Endothelial cell (in vitro differentiated cells): ENCODE measurements around the gene CTNND2. TPM values are rescaled to one million over a fixed set of nuclear protein-coding genes. Genes with fewer than 3 reads are reported as not detected.

Experiments
- DNase-seq: peaks from one replicate; pipeline ENCODE4 v3.0.0; 2021; ENCODE audit warnings: low spot score
- H3K27ac Mint-ChIP-seq: one replicate; pipeline ENCODE4 v1.8.0; 2021; ENCODE audit warnings: mixed read lengths, inconsistent platforms; ENCODE audit not compliant: unreplicated experiment
- H3K27me3 Mint-ChIP-seq: one replicate; pipeline ENCODE4 v1.8.0; 2021; ENCODE audit warnings: mild to moderate bottlenecking, moderate library complexity, mixed read lengths, inconsistent platforms; ENCODE audit not compliant: unreplicated experiment
- H3K36me3 Mint-ChIP-seq: one replicate; pipeline ENCODE4 v1.8.0; 2021; ENCODE audit warnings: mild to moderate bottlenecking, low read depth, mixed read lengths, inconsistent platforms; ENCODE audit not compliant: unreplicated experiment
- H3K4me1 Mint-ChIP-seq: one replicate; pipeline ENCODE4 v1.8.0; 2021; ENCODE audit warnings: mild to moderate bottlenecking, mixed read lengths, inconsistent platforms; ENCODE audit not compliant: unreplicated experiment
- H3K4me3 Mint-ChIP-seq: one replicate; pipeline ENCODE4 v1.8.0; 2021; ENCODE audit warnings: mild to moderate bottlenecking, mixed read lengths, inconsistent platforms; ENCODE audit not compliant: unreplicated experiment
- H3K9me3 Mint-ChIP-seq: one replicate; pipeline ENCODE4 v1.8.0; 2021; ENCODE audit warnings: mixed read lengths, inconsistent platforms; ENCODE audit not compliant: unreplicated experiment
- total RNA-seq: library from RNA; stranded (reverse); fragmentation: NEBNext Ultra II Directional; extraction: Animal tissue kit (Norgen Biotek cat#: 25700); gene quantifications from one replicate; pipeline ENCODE4 v1.2.1, GENCODE V29; 2021; ENCODE audit not compliant: unreplicated experiment
- TF ChIP-seq, protein P1 (sequence below): fragments of 200-600 bp; sonication (generic); IDR thresholded peaks from one replicate; pipeline ENCODE4 v1.5.0; 2021; ENCODE audit warnings: antibody characterized with exemption; ENCODE audit not compliant: unreplicated experiment

The CTNND2 gene
- total RNA-seq, 1 donor from 2014 or later: 3.6 TPM

DNA sequence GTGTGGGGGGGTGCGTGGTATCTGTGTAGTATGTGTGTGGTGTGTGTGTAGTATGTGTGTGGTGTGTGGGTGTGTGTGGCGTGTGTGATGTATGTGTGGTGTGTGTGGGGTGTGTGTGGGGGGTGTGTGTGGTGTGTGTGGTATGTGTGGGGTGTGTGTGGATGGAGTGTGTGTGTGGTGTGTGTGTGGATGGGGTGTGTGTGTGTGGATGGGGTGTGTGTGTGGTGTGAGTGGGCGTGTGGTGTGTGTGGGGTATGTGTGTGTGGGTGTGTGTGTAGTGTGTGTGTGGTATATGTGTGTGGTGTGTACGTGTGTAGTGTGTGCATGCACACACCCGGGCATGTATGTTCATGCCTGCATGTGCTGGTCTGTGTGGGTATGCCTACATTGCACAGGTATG lies 722.3 kb downstream of the CTNND2 start:
- H3K9me3 Mint-ChIP-seq: no peaks in the 10 kb centered on the region
- H3K4me1 Mint-ChIP-seq: no peaks in the 10 kb centered on the region
- H3K27me3 Mint-ChIP-seq: peaks cover 7% of the 10 kb centered on the region
- DNase-seq: no peak
- no peaks in the 10 kb centered on the region for H3K36me3 Mint-ChIP-seq
- H3K4me3 Mint-ChIP-seq: no peak overlapping the region
- TF ChIP-seq, protein P1, sequence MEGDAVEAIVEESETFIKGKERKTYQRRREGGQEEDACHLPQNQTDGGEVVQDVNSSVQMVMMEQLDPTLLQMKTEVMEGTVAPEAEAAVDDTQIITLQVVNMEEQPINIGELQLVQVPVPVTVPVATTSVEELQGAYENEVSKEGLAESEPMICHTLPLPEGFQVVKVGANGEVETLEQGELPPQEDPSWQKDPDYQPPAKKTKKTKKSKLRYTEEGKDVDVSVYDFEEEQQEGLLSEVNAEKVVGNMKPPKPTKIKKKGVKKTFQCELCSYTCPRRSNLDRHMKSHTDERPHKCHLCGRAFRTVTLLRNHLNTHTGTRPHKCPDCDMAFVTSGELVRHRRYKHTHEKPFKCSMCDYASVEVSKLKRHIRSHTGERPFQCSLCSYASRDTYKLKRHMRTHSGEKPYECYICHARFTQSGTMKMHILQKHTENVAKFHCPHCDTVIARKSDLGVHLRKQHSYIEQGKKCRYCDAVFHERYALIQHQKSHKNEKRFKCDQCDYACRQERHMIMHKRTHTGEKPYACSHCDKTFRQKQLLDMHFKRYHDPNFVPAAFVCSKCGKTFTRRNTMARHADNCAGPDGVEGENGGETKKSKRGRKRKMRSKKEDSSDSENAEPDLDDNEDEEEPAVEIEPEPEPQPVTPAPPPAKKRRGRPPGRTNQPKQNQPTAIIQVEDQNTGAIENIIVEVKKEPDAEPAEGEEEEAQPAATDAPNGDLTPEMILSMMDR: no peak
- peak overlapping the region; percentile 57 for H3K27ac Mint-ChIP-seq

DNA sequence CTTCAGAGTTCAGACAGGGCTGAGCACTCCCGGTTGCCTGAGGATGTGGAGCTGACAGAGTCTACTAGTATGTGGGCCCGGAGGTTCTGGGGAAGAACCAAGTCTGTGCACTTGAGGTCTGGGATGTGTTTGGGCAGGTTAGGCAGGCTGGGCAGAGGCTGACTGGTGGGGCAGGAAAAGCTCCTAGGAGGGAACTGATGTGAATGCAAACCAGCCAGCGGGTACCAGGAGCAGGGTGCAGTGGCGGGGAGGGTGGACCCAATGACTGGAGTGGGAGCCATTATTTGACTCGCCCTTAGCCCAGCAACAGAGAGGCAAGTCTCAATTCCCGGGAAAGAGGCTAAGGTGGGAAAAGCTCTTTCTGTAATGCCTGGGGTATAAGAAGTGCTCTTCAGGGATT lies 723.4 kb downstream of the CTNND2 start:
- H3K4me1 Mint-ChIP-seq: no peaks in the 10 kb centered on the region

GRCh38 chr5:11177999-11178711 lies 726.1 kb downstream of the CTNND2 start:
- H3K4me3 Mint-ChIP-seq: no peak overlapping the region
- peaks cover 6% of the 10 kb centered on the region for H3K4me1 Mint-ChIP-seq
- no peak for DNase-seq
- no peaks in the 10 kb centered on the region for H3K9me3 Mint-ChIP-seq
- TF ChIP-seq, protein P1: no peak
- H3K27me3 Mint-ChIP-seq: peaks cover 7% of the 10 kb centered on the region
- H3K36me3 Mint-ChIP-seq: no peaks in the 10 kb centered on the region
- H3K27ac Mint-ChIP-seq: no peak overlapping the region

More for the DNA sequence above, 723.4 kb downstream of the CTNND2 start:
- peaks cover 7% of the 10 kb centered on the region for H3K27me3 Mint-ChIP-seq
- DNase-seq: no peak
- H3K9me3 Mint-ChIP-seq: no peaks in the 10 kb centered on the region
- TF ChIP-seq, protein P1: no peak
- no peaks in the 10 kb centered on the region for H3K36me3 Mint-ChIP-seq
- peak overlapping the region; percentile 4 for H3K27ac Mint-ChIP-seq
- peak overlapping the region; percentile 22 for H3K4me3 Mint-ChIP-seq

GRCh38 chr5:11174591-11174990 lies 729.7 kb downstream of the CTNND2 start:
- no peak for DNase-seq
- Mint-ChIP-seq H3K27me3 (no peaks in the 10 kb centered on the region), H3K27ac (no peak overlapping the region)

GRCh38 chr5:11172484-11172883 lies 731.8 kb downstream of the CTNND2 start:
- Mint-ChIP-seq H3K36me3 (no peaks in the 10 kb centered on the region), H3K4me3 (no peak overlapping the region), H3K9me3 (no peaks in the 10 kb centered on the region)

More at GRCh38 chr5:11174591-11174990, 729.7 kb downstream of the CTNND2 start:
- TF ChIP-seq, protein P1: no peak
- no peak overlapping the region for H3K4me3 Mint-ChIP-seq
- no peaks in the 10 kb centered on the region for H3K9me3 Mint-ChIP-seq
- peaks cover 18% of the 10 kb centered on the region for H3K4me1 Mint-ChIP-seq
- H3K36me3 Mint-ChIP-seq: no peaks in the 10 kb centered on the region

More at GRCh38 chr5:11172484-11172883, 731.8 kb downstream of the CTNND2 start:
- TF ChIP-seq, protein P1: no peak
- Mint-ChIP-seq H3K4me1 (peaks cover 18% of the 10 kb centered on the region), H3K27ac (no peak overlapping the region), H3K27me3 (peaks cover 2% of the 10 kb centered on the region)
- no peak for DNase-seq
